Measurements from ENCODE around the gene IFIT1B. TPM values are rescaled to one million over a fixed set of nuclear protein-coding genes. Genes with fewer than 3 reads are reported as not detected.

IFIT1B gene
- total and polyA plus RNA-seq, 4 experiments from 2014 or later, result not detected

- intact Hi-C loops (cut with micrococcal nuclease), result loop anchor here (10.0 kb wide), 3 partner anchors 329 to 1599 kb away; partner anchors contain the start of genes ATAD1 and FAS
- peaks cover 6% of the 10 kb centered on the region for H3K36me3 ChIP-seq (ENCODE audit: insufficient read depth, low read length)
- no peaks in the 10 kb centered on the region for H3K27me3 ChIP-seq (ENCODE audit: insufficient read depth, low read length)
- peak overlapping the region; percentile 94 for H3K4me3 ChIP-seq (ENCODE audit: low read length in 2 of 2)
- CTCF ChIA-PET (ENCODE audit: partially characterized antibody), result interaction anchor here (1.0 to 3.8 kb wide), 11 partner anchors 9 to 586 kb away, joined by 3 to 27 read pairs (median 5); partner anchors contain the start of genes IFIT1, IFIT2 and LIPA
- Mint-ChIP-seq H3K4me1 (peaks cover 42 to 79% (median 55%) of the 10 kb centered on the region in 4 donors), H3K27me3 (no peaks in the 10 kb centered on the region), H3K9me3 (peaks cover 0 to 3% (median 0%) of the 10 kb centered on the region in 8 donors), H3K36me3 (peaks cover 8 to 28% of the 10 kb centered on the region in 2 donors), H3K27ac (peak overlapping the region; percentile 98 to 99 (median 98)), H3K4me3 (peak overlapping the region; percentile 93 to 96 (median 94))
- POLR2A ChIA-PET (ENCODE audit: partially characterized antibody), result interaction anchor here (1.0 to 6.3 kb wide), 11 partner anchors 10 to 423 kb away, joined by 3 to 59 read pairs (median 8); partner anchors contain the start of genes FAS, IFIT1, IFIT2 and IFIT3
- H3K4me1 ChIP-seq (ENCODE audit: insufficient read depth, low read length), result peaks cover 50% of the 10 kb centered on the region
- peak overlapping the region; percentile 91 for H3K27ac ChIP-seq (ENCODE audit: low read depth, low read length)
- no peaks in the 10 kb centered on the region for H3K9me3 ChIP-seq (ENCODE audit: control insufficient read depth in 1 of 2, low read length in 2 of 2)
- DNase-seq, result no peak
These were observed 35.6 kb downstream of the IFIT1B start for GRCh38 chr10:89413398-89413912.

GRCh38 chr10:89414146-89414878, 36.5 kb downstream of the IFIT1B start, which contains the start of gene IFIT5:
IFIT5 (plus strand) TSS chr10:89414568; CDS start chr10:89414799, 231 bp downstream.
- H3K27ac ChIP-seq (ENCODE audit: low read depth, low read length), result peak within 1 kb of the TSS; percentile 91
- Mint-ChIP-seq H3K27ac (peak within 1 kb of the TSS; percentile 98 to 99 (median 98)), H3K36me3 (peaks cover 4 to 29% of the 10 kb centered on the region in 2 donors), H3K4me3 (peak within 1 kb of the TSS; percentile 93 to 96 (median 94)), H3K27me3 (no peaks in the 10 kb centered on the region), H3K4me1 (peaks cover 43 to 81% (median 55%) of the 10 kb centered on the region in 4 donors), H3K9me3 (peaks cover 0 to 3% (median 0%) of the 10 kb centered on the region in 8 donors)
- H3K9me3 ChIP-seq (ENCODE audit: control insufficient read depth in 1 of 2, low read length in 2 of 2), result no peaks in the 10 kb centered on the region
- POLR2A ChIA-PET (ENCODE audit: partially characterized antibody), result interaction anchor here (0.6 to 6.3 kb wide), 16 partner anchors 10 to 1465 kb away, joined by 3 to 59 read pairs (median 5); partner anchors contain the start of genes FAS, IFIT1, IFIT2 and IFIT3
- intact Hi-C loops (cut with micrococcal nuclease), result loop anchor here (1.0 to 10.0 kb wide), 9 partner anchors 12 to 1600 kb away; partner anchors contain the start of genes ATAD1, FAS, IFIT1 and KIF20B
- peak; percentile 78 to 83 (median 81) for DNase-seq
- H3K36me3 ChIP-seq (ENCODE audit: insufficient read depth, low read length), result peaks cover 7% of the 10 kb centered on the region
- peaks cover 58% of the 10 kb centered on the region for H3K4me1 ChIP-seq (ENCODE audit: insufficient read depth, low read length)
- CTCF ChIA-PET (ENCODE audit: partially characterized antibody), result interaction anchor here (0.7 to 3.8 kb wide), 12 partner anchors 9 to 587 kb away, joined by 3 to 27 read pairs (median 4); partner anchors contain the start of genes IFIT1, IFIT2 and LIPA
- H3K4me3 ChIP-seq (ENCODE audit: low read length in 2 of 2), result peak within 1 kb of the TSS; percentile 94
- no peaks in the 10 kb centered on the region for H3K27me3 ChIP-seq (ENCODE audit: insufficient read depth, low read length)

DNA sequence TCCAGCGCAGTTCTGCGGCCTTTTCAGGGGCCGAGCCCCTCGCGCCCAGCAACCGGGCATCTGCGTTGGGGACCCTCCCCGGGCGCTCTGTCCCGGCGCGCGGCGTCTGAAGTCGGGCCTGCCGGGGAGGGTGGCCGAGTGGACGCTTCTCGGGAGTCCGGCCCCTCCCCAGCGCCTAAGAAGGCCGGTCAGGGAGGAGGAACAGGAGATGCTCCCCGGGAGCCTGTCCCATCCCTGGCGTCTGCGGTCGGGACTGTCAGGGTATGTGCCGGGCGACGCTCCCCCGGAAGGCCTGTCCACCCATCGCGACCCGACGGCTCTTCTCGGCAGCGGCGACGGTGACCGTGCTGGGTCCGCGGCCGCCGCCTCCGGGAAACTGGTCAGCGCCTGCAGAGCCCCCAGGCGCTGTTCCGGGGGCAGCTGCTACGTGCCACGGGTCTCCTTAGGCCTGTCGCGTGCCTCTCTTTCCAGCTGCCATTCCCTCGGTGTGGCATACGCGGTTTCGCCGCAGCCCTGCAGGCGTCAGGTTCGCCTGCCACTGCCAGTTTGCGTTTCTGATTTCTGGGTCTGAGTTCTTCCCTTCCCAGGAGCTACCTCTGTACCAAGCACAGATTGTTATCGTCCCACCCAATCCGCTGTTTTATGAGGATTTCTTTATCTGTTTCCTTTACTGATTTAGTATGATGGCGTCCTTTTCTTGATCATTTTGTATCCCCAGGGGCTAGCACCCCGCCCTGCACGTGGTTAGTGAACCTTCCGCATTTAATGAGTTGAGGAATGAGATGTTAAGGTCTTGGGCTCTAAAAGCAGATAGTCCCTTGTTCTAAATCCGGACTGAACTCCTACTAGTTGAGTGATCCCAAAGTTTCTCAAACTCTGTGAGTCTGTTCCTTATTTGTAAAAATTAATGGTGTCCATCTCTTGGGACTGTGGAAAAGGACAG, 37.3 kb downstream of the IFIT1B start:
- peaks cover 63% of the 10 kb centered on the region for H3K4me1 ChIP-seq (ENCODE audit: insufficient read depth, low read length)
- H3K27me3 Mint-ChIP-seq, result no peaks in the 10 kb centered on the region
- H3K9me3 Mint-ChIP-seq, result peaks cover 0 to 3% (median 0%) of the 10 kb centered on the region in 8 donors
- DNase-seq, result peak; percentile 52 to 62 (median 57)
- H3K27ac ChIP-seq (ENCODE audit: low read depth, low read length), result peak overlapping the region; percentile 91
- H3K27ac Mint-ChIP-seq, result peak overlapping the region; percentile 98 to 99 (median 98)
- peaks cover 7% of the 10 kb centered on the region for H3K36me3 ChIP-seq (ENCODE audit: insufficient read depth, low read length)
- ChIA-PET CTCF (ENCODE audit: partially characterized antibody) (interaction anchor here (0.9 to 3.8 kb wide), 5 partner anchors 14 to 164 kb away, joined by 4 to 27 read pairs (median 7); partner anchors contain the start of genes IFIT1, IFIT2 and LIPA), POLR2A (ENCODE audit: partially characterized antibody) (interaction anchor here (0.9 to 6.3 kb wide), 14 partner anchors 9 to 424 kb away, joined by 3 to 59 read pairs (median 6); partner anchors contain the start of genes FAS, IFIT1, IFIT2 and IFIT3)
- no peaks in the 10 kb centered on the region for H3K9me3 ChIP-seq (ENCODE audit: control insufficient read depth in 1 of 2, low read length in 2 of 2)
- peaks cover 4 to 33% of the 10 kb centered on the region in 2 donors for H3K36me3 Mint-ChIP-seq
- H3K4me3 Mint-ChIP-seq, result peak overlapping the region; percentile 93 to 96 (median 94)
- no peaks in the 10 kb centered on the region for H3K27me3 ChIP-seq (ENCODE audit: insufficient read depth, low read length)
- intact Hi-C loops (cut with micrococcal nuclease), result loop anchor here (1.0 to 10.0 kb wide), 9 partner anchors 11 to 1600 kb away; partner anchors contain the start of genes ATAD1, FAS, IFIT1 and KIF20B
- H3K4me3 ChIP-seq (ENCODE audit: low read length in 2 of 2), result peak overlapping the region; percentile 94
- H3K4me1 Mint-ChIP-seq, result peaks cover 44 to 83% (median 60%) of the 10 kb centered on the region in 4 donors

GRCh38 chr10:89416465-89416864, 38.6 kb downstream of the IFIT1B start:
- no peaks in the 10 kb centered on the region for H3K9me3 ChIP-seq (ENCODE audit: control insufficient read depth in 1 of 2, low read length in 2 of 2)
- Mint-ChIP-seq H3K36me3 (peaks cover 12 to 45% of the 10 kb centered on the region in 2 donors), H3K4me1 (peaks cover 42 to 79% (median 59%) of the 10 kb centered on the region in 4 donors), H3K27ac (peak overlapping the region; percentile 79 to 99 (median 98)), H3K9me3 (peaks cover 0 to 3% (median 0%) of the 10 kb centered on the region in 8 donors), H3K27me3 (no peaks in the 10 kb centered on the region), H3K4me3 (peak overlapping the region; percentile 93 to 96 (median 94))
- H3K27me3 ChIP-seq (ENCODE audit: insufficient read depth, low read length), result no peaks in the 10 kb centered on the region
- intact Hi-C loops (cut with micrococcal nuclease), result loop anchor here (10.0 kb wide), 3 partner anchors 332 to 1602 kb away; partner anchors contain the start of genes ATAD1 and FAS
- DNase-seq, result no peak
- POLR2A ChIA-PET (ENCODE audit: partially characterized antibody), result interaction anchor here (1.2 to 6.3 kb wide), 2 partner anchors 115 to 285 kb away, joined by 8 to 53 read pairs; partner anchors contain the start of genes IFIT2 and KIF20B
- no peak overlapping the region for H3K4me3 ChIP-seq (ENCODE audit: low read length in 2 of 2)
- CTCF ChIA-PET (ENCODE audit: partially characterized antibody), result interaction anchor here (1.2 kb wide), 1 partner anchor 10 kb away, joined by 3 read pairs; no protein-coding TSS in a partner anchor
- peaks cover 7% of the 10 kb centered on the region for H3K36me3 ChIP-seq (ENCODE audit: insufficient read depth, low read length)
- H3K27ac ChIP-seq (ENCODE audit: low read depth, low read length), result no peak overlapping the region
- H3K4me1 ChIP-seq (ENCODE audit: insufficient read depth, low read length), result peaks cover 59% of the 10 kb centered on the region

- Mint-ChIP-seq H3K4me1 (peaks cover 33 to 51% (median 42%) of the 10 kb centered on the region in 4 donors), H3K27me3 (no peaks in the 10 kb centered on the region), H3K27ac (peak overlapping the region; percentile 9 to 84 (median 80)), H3K4me3 (peak overlapping the region in 7 of 8 donors; percentile 11 to 73 (median 40)), H3K9me3 (no peaks in the 10 kb centered on the region), H3K36me3 (peaks cover 12 to 43% of the 10 kb centered on the region in 2 donors)
- Histone ChIP-seq H3K36me3 (ENCODE audit: insufficient read depth, low read length) (peaks cover 7% of the 10 kb centered on the region), H3K9me3 (ENCODE audit: control insufficient read depth in 1 of 2, low read length in 2 of 2) (no peaks in the 10 kb centered on the region), H3K27me3 (ENCODE audit: insufficient read depth, low read length) (no peaks in the 10 kb centered on the region), H3K4me3 (ENCODE audit: low read length in 2 of 2) (no peak overlapping the region), H3K4me1 (ENCODE audit: insufficient read depth, low read length) (peaks cover 45% of the 10 kb centered on the region), H3K27ac (ENCODE audit: low read depth, low read length) (no peak overlapping the region)
- ChIA-PET POLR2A (ENCODE audit: partially characterized antibody) (interaction anchor here (1.2 to 6.3 kb wide), 5 partner anchors 11 to 429 kb away, joined by 3 to 53 read pairs (median 4); partner anchors contain the start of genes FAS, IFIT1, IFIT2 and LIPA), CTCF (ENCODE audit: partially characterized antibody) (interaction anchor here (0.7 to 1.6 kb wide), 8 partner anchors 8 to 143 kb away, joined by 3 to 5 read pairs (median 3); partner anchors contain the start of genes IFIT1 and IFIT2)
- intact Hi-C loops (cut with micrococcal nuclease), result loop anchor here (10.0 kb wide), 3 partner anchors 335 to 1605 kb away; partner anchors contain the start of genes ATAD1 and FAS
- DNase-seq, result peak in 3 of 5 donors; percentile 25 to 50 (median 36)
These were observed 41.7 kb downstream of the IFIT1B start for GRCh38 chr10:89419548-89419947.
